ENCODE measurements around the gene CAV3.

GRCh38 chr3:8727605-8728512, 5.7 kb upstream of the CAV3 start:
- TF ChIP-seq POLR2A (IDR thresholded peaks at IDR 0.05; ENCODE audit: low read depth, low read length) (no peak), POLR2AphosphoS5 (IDR thresholded peaks at IDR 0.05; ENCODE audit: low read depth, low read length) (no peak), POU2F2 (IDR thresholded peaks at IDR 0.05; ENCODE audit: low read depth, low read length) (no peak), TAF1 (IDR thresholded peaks at IDR 0.05; ENCODE audit: low read depth, low read length) (no peak), SPI1 (IDR thresholded peaks at IDR 0.05; ENCODE audit: low read depth, low read length) (no peak), PAX5 (IDR thresholded peaks at IDR 0.05; ENCODE audit: insufficient read depth, low read length, severe bottlenecking) (no peak)
